ENCODE measurements around the gene SLMAP.

SLMAP gene

GRCh38 chr3:57755741-57756527 is at the start of gene SLMAP:
TSS of gene SLMAP (plus strand) at chr3:57756309. CDS start at chr3:57757652, 1,343 bp downstream.
- DNase-seq: peak; percentile 90

GRCh38 chr3:57706462-57706861 is 49.6 kb upstream of the SLMAP start:
- DNase-seq: no peak

- DNase-seq: no peak
These were observed 47.1 kb upstream of the SLMAP start for GRCh38 chr3:57709031-57709430.

- DNase-seq: no peak
These were observed 46.5 kb upstream of the SLMAP start for GRCh38 chr3:57709559-57709958.

- DNase-seq: no peak
These were observed 40.4 kb upstream of the SLMAP start for GRCh38 chr3:57715686-57716085.

- DNase-seq: no peak
These were observed 38.8 kb upstream of the SLMAP start for GRCh38 chr3:57717205-57717868.

- DNase-seq: no peak
These were observed 38.0 kb upstream of the SLMAP start for GRCh38 chr3:57718118-57718517.

- no peak for DNase-seq
These were observed 29.7 kb upstream of the SLMAP start for GRCh38 chr3:57726397-57726796.

GRCh38 chr3:57727106-57727505 is 29.0 kb upstream of the SLMAP start:
- DNase-seq: no peak

GRCh38 chr3:57729334-57730045 is 26.6 kb upstream of the SLMAP start:
- DNase-seq: no peak

GRCh38 chr3:57730682-57731081 is 25.4 kb upstream of the SLMAP start:
- DNase-seq: no peak

- no peak for DNase-seq
These were observed 24.8 kb upstream of the SLMAP start for GRCh38 chr3:57731311-57731710.

- DNase-seq: no peak
These were observed 22.3 kb upstream of the SLMAP start for GRCh38 chr3:57733790-57734189.

GRCh38 chr3:57735405-57735804 is 20.7 kb upstream of the SLMAP start:
- DNase-seq: no peak

GRCh38 chr3:57737840-57738239 is 18.3 kb upstream of the SLMAP start:
- DNase-seq: no peak

- no peak for DNase-seq
These were observed 17.7 kb upstream of the SLMAP start for GRCh38 chr3:57738391-57738790.

GRCh38 chr3:57740027-57740426 is 16.1 kb upstream of the SLMAP start:
- no peak for DNase-seq

GRCh38 chr3:57743496-57743895 is 12.6 kb upstream of the SLMAP start:
- DNase-seq: no peak

- DNase-seq: no peak
These were observed 11.0 kb upstream of the SLMAP start for GRCh38 chr3:57745101-57745500.

- DNase-seq: no peak
These were observed 9.7 kb upstream of the SLMAP start for GRCh38 chr3:57746156-57747010.

GRCh38 chr3:57749542-57749941 is 6.6 kb upstream of the SLMAP start:
- DNase-seq: no peak

- DNase-seq: no peak
These were observed 3.8 kb upstream of the SLMAP start for GRCh38 chr3:57752307-57752706.

- DNase-seq: no peak
These were observed 3.1 kb upstream of the SLMAP start for GRCh38 chr3:57753016-57753415.

All from NCI-H510A treated with DMSO at 0.1 percent for 48 hours (cell line).